Neural cell (in vitro differentiated cells): Measurements from ENCODE around the gene NGEF. TPM values are rescaled to one million over a fixed set of nuclear protein-coding genes. Genes with fewer than 3 reads are reported as not detected.

ENCODE experiments used
- H2AFZ ChIP-seq: fragments of 200-600, 300-800 bp; sonication (generic), shearing (Covaris generic); 2 replicates; pipeline ENCODE4 v1.6.0; 2014; ENCODE audit warnings: low read depth, mild to moderate bottlenecking, antibody characterized with exemption, low read length, moderate library complexity
- H3F3A ChIP-seq: fragments of 200-600 bp; shearing (Covaris generic); 2 replicates; pipeline ENCODE4 v1.6.1; 2016; ENCODE audit warnings: mild to moderate bottlenecking, moderate library complexity, mixed read lengths, antibody characterized with exemption, low read length; ENCODE audit not compliant: insufficient read depth, poor library complexity, severe bottlenecking
- H3K27ac ChIP-seq: fragments of 200-600, 300-800 bp; sonication (generic), shearing (Covaris generic); 2 replicates; pipeline ENCODE4 v1.5.1; 2014; ENCODE audit warnings: mild to moderate bottlenecking, low read length, moderate library complexity
- H3K27me3 ChIP-seq: fragments of 300-800, 200-600 bp; sonication (generic), shearing (Covaris generic); 2 replicates; pipeline ENCODE4 v1.6.0; 2014; ENCODE audit warnings: mild to moderate bottlenecking, low read depth, low read length, moderate library complexity; ENCODE audit not compliant: insufficient read depth
- H3K36me3 ChIP-seq: fragments of 300-800, 200-600 bp; sonication (generic), shearing (Covaris generic); 2 replicates; pipeline ENCODE4 v1.5.1; 2014; ENCODE audit warnings: mild to moderate bottlenecking, antibody characterized with exemption, low read length, moderate library complexity; ENCODE audit not compliant: insufficient read depth
- H3K4me2 ChIP-seq: fragments of 300-800, 200-600 bp; sonication (generic), shearing (Covaris generic); 2 replicates; pipeline ENCODE4 v1.6.0; 2014; ENCODE audit warnings: mild to moderate bottlenecking, low read length
- H3K4me3 ChIP-seq: fragments of 300-800, 200-600 bp; sonication (generic), shearing (Covaris generic); 2 replicates; pipeline ENCODE4 v1.5.1; 2014; ENCODE audit warnings: mild to moderate bottlenecking, low read length, moderate library complexity
- H3K79me2 ChIP-seq: fragments of 200-600 bp; shearing (Covaris generic); replicated peaks from 2 replicates; pipeline ENCODE4 v1.6.0; 2014; ENCODE audit warnings: mild to moderate bottlenecking, low read length, moderate library complexity; ENCODE audit not compliant: insufficient read depth
- H3K9ac ChIP-seq: fragments of 300-800, 200-600 bp; sonication (generic), shearing (Covaris generic); 2 replicates; pipeline ENCODE4 v1.6.1; 2016; ENCODE audit warnings: mild to moderate bottlenecking, low read length, mixed read lengths
- H3K9me2 ChIP-seq: fragments of 200-600 bp; shearing (Covaris generic); 2 replicates; pipeline ENCODE4 v1.6.1; 2016; ENCODE audit warnings: mild to moderate bottlenecking, low read length, mixed read lengths; ENCODE audit not compliant: insufficient read depth
- H3K9me3 ChIP-seq: fragments of 200-600, 300-800 bp; sonication (generic), shearing (Covaris generic); 2 replicates; pipeline ENCODE4 v1.6.1; 2016; ENCODE audit warnings: mild to moderate bottlenecking, mixed run types, low read length, moderate library complexity, mixed read lengths
- H4K20me1 ChIP-seq: fragments of 200-600 bp; shearing (Covaris generic); 2 replicates; pipeline ENCODE4 v1.6.1; 2016; ENCODE audit warnings: mild to moderate bottlenecking, mixed run types; ENCODE audit not compliant: insufficient read depth
- CTCF ChIP-seq: fragments of 450-650 bp; IDR thresholded peaks from 2 replicates; pipeline ENCODE4 v1.5.1; 2014; ENCODE audit warnings: antibody characterized with exemption, mild to moderate bottlenecking, moderate library complexity; ENCODE audit not compliant: poor library complexity, severe bottlenecking
- EP300 ChIP-seq: fragments of 450-650 bp; conservative IDR thresholded peaks from 2 replicates; pipeline ENCODE4 v1.6.1; 2014; ENCODE audit warnings: antibody characterized with exemption, mild to moderate bottlenecking, moderate library complexity; ENCODE audit not compliant: poor library complexity, severe bottlenecking
- EZH2 ChIP-seq: fragments of 200-600, 300-800 bp; shearing (Covaris generic), sonication (generic); IDR thresholded peaks from 2 replicates; pipeline ENCODE4 v1.6.1; 2014; ENCODE audit warnings: antibody characterized with exemption, low read length, borderline replicate concordance, mild to moderate bottlenecking; ENCODE audit not compliant: insufficient read depth, poor library complexity, severe bottlenecking
- MXI1 ChIP-seq: fragments of 450-650 bp; conservative IDR thresholded peaks from 2 replicates; pipeline ENCODE4 v1.6.1; 2014; ENCODE audit warnings: antibody characterized with exemption, mild to moderate bottlenecking; ENCODE audit not compliant: poor library complexity, severe bottlenecking
- POLR2AphosphoS5 ChIP-seq: IDR thresholded peaks from 2 replicates; pipeline ENCODE4 v1.6.1; 2012
- RAD21 ChIP-seq: fragments of 450-650 bp; conservative IDR thresholded peaks from 2 replicates; pipeline ENCODE4 v1.6.1; 2014; ENCODE audit warnings: antibody characterized with exemption, mild to moderate bottlenecking, moderate library complexity
- REST ChIP-seq: IDR thresholded peaks from 2 replicates; pipeline ENCODE4 v1.6.1; 2012; ENCODE audit warnings: borderline replicate concordance
- SMC3 ChIP-seq: fragments of 450-650 bp; conservative IDR thresholded peaks from 2 replicates; pipeline ENCODE4 v1.6.1; 2014; ENCODE audit warnings: antibody characterized with exemption, mild to moderate bottlenecking, moderate library complexity; ENCODE audit not compliant: poor library complexity
- TAF1 ChIP-seq: IDR thresholded peaks from 2 replicates; pipeline ENCODE4 v1.6.1; 2012; ENCODE audit warnings: low read depth
- polyA plus RNA-seq: library from polyadenylated mRNA; depleted of rRNA; stranded (reverse); fragments of >200 nt; gene quantifications from 2 replicates; pipeline ENCODE4 v1.2.3, GENCODE V29; 2014

Gene NGEF
- polyA plus RNA-seq, 1 donor from 2014 or later, result 5.2 TPM

GRCh38 chr2:232973011-232973735 is 39.9 kb downstream of the NGEF start:
- no peaks in the 10 kb centered on the region for H3K9me2 ChIP-seq
- no peaks in the 10 kb centered on the region for H3K36me3 ChIP-seq
- H3K27me3 ChIP-seq, result no peaks in the 10 kb centered on the region
- H3K79me2 ChIP-seq, result no peaks in the 10 kb centered on the region
- no peak overlapping the region for H2AFZ ChIP-seq
- no peak overlapping the region for H3K4me2 ChIP-seq
- no peaks in the 10 kb centered on the region for H3F3A ChIP-seq
- no peaks in the 10 kb centered on the region for H4K20me1 ChIP-seq
- no peak overlapping the region for H3K27ac ChIP-seq
- TF ChIP-seq TAF1, result no peak
- TF ChIP-seq RAD21, result no peak
- TF ChIP-seq REST, result no peak
- no peak for TF ChIP-seq CTCF
- no peak for TF ChIP-seq EZH2
- no peak for TF ChIP-seq POLR2AphosphoS5
- no peak for TF ChIP-seq MXI1
- no peak overlapping the region for H3K4me3 ChIP-seq
- H3K9me3 ChIP-seq, result no peaks in the 10 kb centered on the region
- H3K9ac ChIP-seq, result no peak overlapping the region

- Histone ChIP-seq H4K20me1 (no peaks in the 10 kb centered on the region), H3K79me2 (no peaks in the 10 kb centered on the region), H3K4me3 (no peak overlapping the region), H3K36me3 (no peaks in the 10 kb centered on the region), H3K9ac (no peak overlapping the region), H3K9me3 (no peaks in the 10 kb centered on the region), H3F3A (no peaks in the 10 kb centered on the region), H3K4me2 (no peak overlapping the region), H3K9me2 (no peaks in the 10 kb centered on the region), H3K27ac (no peak overlapping the region), H2AFZ (no peak overlapping the region), H3K27me3 (no peaks in the 10 kb centered on the region)
- TF ChIP-seq POLR2AphosphoS5 (no peak), REST (no peak), MXI1 (no peak), RAD21 (no peak), SMC3 (no peak), EZH2 (no peak), EP300 (no peak), TAF1 (no peak), CTCF (no peak)
These were observed 41.3 kb downstream of the NGEF start for GRCh38 chr2:232971744-232972143.
